SU-DHL-6 (cell line): Measurements from ENCODE around the gene VAT1L.
"Not testable (repeated sequence)": the region's sequence is repeated elsewhere in the genome, so short reads cannot be mapped to it uniquely, and the experiment has no call there.

Experiments
- H2AFZ ChIP-seq: fragments of 200-600 bp; sonication (generic); 2 replicates; pipeline ENCODE4 v1.6.1; 2014; ENCODE audit warnings: low read depth, mild to moderate bottlenecking, moderate library complexity, mixed read lengths, antibody characterized with exemption, low read length; ENCODE audit not compliant: severe bottlenecking
- H3F3A ChIP-seq: fragments of 200-600 bp; shearing (Covaris generic); 2 replicates; pipeline ENCODE4 v1.6.0; 2016; ENCODE audit warnings: antibody characterized with exemption, mild to moderate bottlenecking; ENCODE audit not compliant: insufficient read depth
- H3K27ac ChIP-seq: fragments of 200-600 bp; sonication (generic); 2 replicates; pipeline ENCODE4 v1.5.1; 2016; ENCODE audit warnings: low read depth, mild to moderate bottlenecking, low read length, moderate library complexity, mixed read lengths
- H3K27me3 ChIP-seq: fragments of 200-600 bp; sonication (generic), shearing (Covaris generic); 2 replicates; pipeline ENCODE4 v1.6.0; 2014; ENCODE audit warnings: mild to moderate bottlenecking, low read length
- H3K36me3 ChIP-seq: fragments of 200-600 bp; sonication (generic); 2 replicates; pipeline ENCODE4 v1.6.1; 2014; ENCODE audit warnings: mild to moderate bottlenecking, low read length, mixed read lengths
- H3K4me2 ChIP-seq: fragments of 300-600, 200-600 bp; shearing (Covaris generic), sonication (generic); 2 replicates; pipeline ENCODE4 v1.6.0; 2014; ENCODE audit warnings: low read length, low read depth, mild to moderate bottlenecking; ENCODE audit not compliant: poor library complexity, severe bottlenecking
- H3K4me3 ChIP-seq: fragments of 200-600 bp; sonication (generic); 2 replicates; pipeline ENCODE4 v1.5.1; 2014; ENCODE audit warnings: antibody characterized with exemption, low read length, mild to moderate bottlenecking, mixed read lengths; ENCODE audit not compliant: insufficient read depth, poor library complexity, severe bottlenecking
- H3K79me2 ChIP-seq: fragments of 200-600 bp; sonication (generic); 2 replicates; pipeline ENCODE4 v1.6.1; 2014; ENCODE audit warnings: mild to moderate bottlenecking, low read length, moderate library complexity; ENCODE audit not compliant: insufficient read depth
- H3K9ac ChIP-seq: fragments of 200-600 bp; sonication (generic); 2 replicates; pipeline ENCODE4 v1.7.0; 2014; ENCODE audit warnings: mild to moderate bottlenecking, low read length
- H3K9me2 ChIP-seq: fragments of 200-600 bp; sonication (generic); replicated peaks from 2 replicates; pipeline ENCODE4 v1.6.1; 2014; ENCODE audit warnings: low read length; ENCODE audit not compliant: insufficient read depth
- H3K9me3 ChIP-seq: fragments of 200-600 bp; sonication (generic); 2 replicates; pipeline ENCODE4 v1.6.1; 2014; ENCODE audit warnings: low read length, mixed read lengths; ENCODE audit not compliant: insufficient read depth
- H4K20me1 ChIP-seq: fragments of 200-600 bp; sonication (generic); 2 replicates; pipeline ENCODE4 v1.6.1; 2014; ENCODE audit warnings: low read depth, mild to moderate bottlenecking, antibody characterized with exemption, low read length, moderate library complexity, mixed read lengths
- EZH2phosphoT487 ChIP-seq: fragments of 200-600 bp; sonication (generic), shearing (Covaris generic); conservative IDR thresholded peaks from 2 replicates; pipeline ENCODE4 v1.6.1; 2018; ENCODE audit warnings: mild to moderate bottlenecking, antibody characterized with exemption, low read length, moderate library complexity, mixed read lengths
- TF ChIP-seq, protein P1 (sequence below): fragments of 200-600 bp; sonication (generic); IDR thresholded peaks from one replicate; pipeline ENCODE4 v1.5.1; 2017; ENCODE audit warnings: antibody characterized with exemption, mild to moderate bottlenecking, low read length, moderate library complexity; ENCODE audit not compliant: insufficient read depth, poor library complexity, severe bottlenecking

VAT1L gene

DNA sequence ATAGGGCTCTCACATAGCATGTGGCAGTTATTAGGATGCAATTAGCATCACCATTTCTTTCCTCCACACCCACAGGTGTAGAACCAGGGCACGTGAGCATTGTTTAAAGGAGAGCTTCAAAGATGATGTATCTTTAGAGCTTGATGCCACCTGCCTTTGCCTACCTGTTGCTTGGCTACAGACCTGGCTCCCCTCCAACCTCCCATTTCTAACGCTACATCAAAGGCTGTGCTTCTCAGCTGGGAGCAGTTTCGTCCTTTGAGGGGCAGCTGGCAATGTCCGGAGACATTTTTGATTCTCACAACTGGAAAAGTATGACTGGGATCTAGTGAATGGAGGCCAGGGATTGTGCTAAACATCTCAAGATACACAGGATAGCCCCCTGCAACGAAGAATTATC lies 155.4 kb downstream of the VAT1L start:
- Histone ChIP-seq H3K27me3 (no peaks in the 10 kb centered on the region), H3F3A (no peaks in the 10 kb centered on the region), H3K9ac (no peak overlapping the region), H2AFZ (no peak overlapping the region), H3K79me2 (no peaks in the 10 kb centered on the region), H3K4me2 (no peak overlapping the region), H3K9me3 (no peaks in the 10 kb centered on the region), H3K9me2 (no peaks in the 10 kb centered on the region), H3K4me3 (no peak overlapping the region), H3K27ac (no peak overlapping the region), H3K36me3 (no peaks in the 10 kb centered on the region), H4K20me1 (no peaks in the 10 kb centered on the region)
- no peak for TF ChIP-seq EZH2phosphoT487
- TF ChIP-seq, protein P1, sequence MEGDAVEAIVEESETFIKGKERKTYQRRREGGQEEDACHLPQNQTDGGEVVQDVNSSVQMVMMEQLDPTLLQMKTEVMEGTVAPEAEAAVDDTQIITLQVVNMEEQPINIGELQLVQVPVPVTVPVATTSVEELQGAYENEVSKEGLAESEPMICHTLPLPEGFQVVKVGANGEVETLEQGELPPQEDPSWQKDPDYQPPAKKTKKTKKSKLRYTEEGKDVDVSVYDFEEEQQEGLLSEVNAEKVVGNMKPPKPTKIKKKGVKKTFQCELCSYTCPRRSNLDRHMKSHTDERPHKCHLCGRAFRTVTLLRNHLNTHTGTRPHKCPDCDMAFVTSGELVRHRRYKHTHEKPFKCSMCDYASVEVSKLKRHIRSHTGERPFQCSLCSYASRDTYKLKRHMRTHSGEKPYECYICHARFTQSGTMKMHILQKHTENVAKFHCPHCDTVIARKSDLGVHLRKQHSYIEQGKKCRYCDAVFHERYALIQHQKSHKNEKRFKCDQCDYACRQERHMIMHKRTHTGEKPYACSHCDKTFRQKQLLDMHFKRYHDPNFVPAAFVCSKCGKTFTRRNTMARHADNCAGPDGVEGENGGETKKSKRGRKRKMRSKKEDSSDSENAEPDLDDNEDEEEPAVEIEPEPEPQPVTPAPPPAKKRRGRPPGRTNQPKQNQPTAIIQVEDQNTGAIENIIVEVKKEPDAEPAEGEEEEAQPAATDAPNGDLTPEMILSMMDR: no peak

DNA sequence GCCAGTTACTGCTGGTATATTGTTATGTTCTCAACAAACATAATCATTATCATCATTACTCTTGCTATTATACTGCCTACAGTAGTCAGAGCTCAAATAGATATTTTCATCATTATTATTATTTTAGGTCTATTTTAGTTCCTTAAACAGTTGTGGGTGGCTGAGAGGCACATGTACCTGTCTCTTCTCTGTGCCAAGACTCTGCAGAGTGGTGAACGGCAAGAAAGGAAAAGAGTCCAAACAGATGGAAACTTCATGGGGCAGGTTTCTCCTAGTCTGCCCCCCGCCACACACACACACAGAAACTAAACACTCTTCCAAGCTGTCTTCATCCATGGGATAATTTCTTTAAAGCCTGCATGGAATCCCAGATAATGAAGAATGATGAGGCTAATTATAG lies 156.3 kb downstream of the VAT1L start:
- Histone ChIP-seq H2AFZ (no peak overlapping the region), H3K9me3 (no peaks in the 10 kb centered on the region), H3F3A (no peaks in the 10 kb centered on the region), H3K4me2 (no peak overlapping the region), H3K27ac (no peak overlapping the region), H3K36me3 (no peaks in the 10 kb centered on the region), H3K9me2 (no peaks in the 10 kb centered on the region), H4K20me1 (no peaks in the 10 kb centered on the region), H3K27me3 (no peaks in the 10 kb centered on the region), H3K9ac (no peak overlapping the region), H3K4me3 (no peak overlapping the region), H3K79me2 (no peaks in the 10 kb centered on the region)
- TF ChIP-seq, protein P1: no peak
- no peak for TF ChIP-seq EZH2phosphoT487

DNA sequence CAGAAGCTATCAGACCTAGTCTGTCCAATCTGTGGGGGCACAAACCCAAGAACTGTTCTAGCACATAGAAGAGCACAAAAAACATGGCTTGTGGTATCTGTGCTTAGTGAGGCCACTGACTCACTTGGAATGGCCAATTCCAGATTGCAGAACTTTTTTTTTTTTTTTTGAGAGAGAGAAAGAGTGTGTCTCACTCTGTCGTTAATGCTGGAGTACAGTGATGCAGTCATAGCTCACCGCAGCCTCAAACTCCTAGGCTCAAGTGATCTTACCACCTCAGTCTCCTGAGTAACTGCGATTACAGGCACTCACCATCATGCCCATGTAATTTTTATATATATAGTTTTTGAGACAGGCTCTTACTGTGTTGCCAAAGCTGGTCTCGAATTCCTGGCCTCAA lies 156.8 kb downstream of the VAT1L start:
- Histone ChIP-seq H4K20me1 (no peaks in the 10 kb centered on the region), H3K9ac (no peak overlapping the region)
- TF ChIP-seq EZH2phosphoT487: no peak
- TF ChIP-seq, protein P1: no peak

DNA sequence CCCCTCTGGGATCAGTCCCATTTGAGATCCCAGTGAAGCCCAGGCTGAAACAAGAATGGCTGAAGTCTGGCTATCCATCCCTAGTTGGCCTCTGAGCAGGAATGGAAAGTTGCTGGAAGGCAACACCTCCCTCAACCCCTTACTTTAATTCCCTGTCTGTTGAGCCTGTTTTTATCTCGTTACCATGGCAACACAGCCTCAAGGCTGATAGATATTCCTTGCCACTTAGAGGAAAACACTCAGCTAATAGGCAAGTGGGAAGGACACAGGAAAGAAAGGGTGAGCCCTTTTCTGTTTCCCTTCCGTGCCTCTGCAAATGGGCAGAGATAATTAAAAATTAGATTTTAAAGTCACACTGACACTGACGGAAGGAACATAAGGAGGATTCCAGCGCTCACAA lies 158.5 kb downstream of the VAT1L start:
- Histone ChIP-seq H3K79me2 (no peaks in the 10 kb centered on the region), H3K36me3 (no peaks in the 10 kb centered on the region)

More for the DNA sequence above, 156.8 kb downstream of the VAT1L start:
- no peak overlapping the region for H3K4me2 ChIP-seq
- no peak overlapping the region for H2AFZ ChIP-seq
- H3K4me3 ChIP-seq: no peak overlapping the region
- H3K27me3 ChIP-seq: no peaks in the 10 kb centered on the region
- H3K27ac ChIP-seq: no peak overlapping the region
- no peaks in the 10 kb centered on the region for H3K36me3 ChIP-seq
- H3K9me3 ChIP-seq: no peaks in the 10 kb centered on the region
- H3K79me2 ChIP-seq: no peaks in the 10 kb centered on the region
- no peaks in the 10 kb centered on the region for H3F3A ChIP-seq
- H3K9me2 ChIP-seq: no peaks in the 10 kb centered on the region

DNA sequence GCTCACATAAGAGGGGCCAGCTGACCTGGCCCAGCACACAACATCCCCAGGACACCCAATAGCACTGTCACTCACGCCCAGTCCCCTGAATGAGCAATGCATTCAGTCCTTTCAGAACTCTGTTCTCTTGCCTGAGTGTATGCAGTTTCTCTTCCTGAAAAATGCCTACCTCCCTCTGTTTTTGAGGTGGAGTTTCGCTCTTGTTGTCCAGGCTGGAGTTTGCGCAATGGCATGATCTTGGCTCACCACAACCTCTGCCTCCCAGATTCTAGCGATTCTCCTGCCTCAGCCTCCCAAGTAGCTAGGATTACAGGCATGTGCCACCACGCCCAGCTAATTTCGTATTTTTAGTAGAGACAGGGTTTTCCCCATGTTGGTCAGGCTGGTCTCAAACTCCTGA lies 159.2 kb downstream of the VAT1L start:
- H3F3A ChIP-seq, H3K79me2 ChIP-seq, H3K9me3 ChIP-seq, H3K9ac ChIP-seq, H3K36me3 ChIP-seq, H3K27me3 ChIP-seq, H2AFZ ChIP-seq, H3K9me2 ChIP-seq, H3K4me2 ChIP-seq, H3K27ac ChIP-seq, H3K4me3 ChIP-seq, H4K20me1 ChIP-seq: not testable (repeated sequence)

More for the DNA sequence above, 158.5 kb downstream of the VAT1L start:
- H3K4me3 ChIP-seq: no peak overlapping the region
- no peaks in the 10 kb centered on the region for H3K9me2 ChIP-seq
- TF ChIP-seq, protein P1: no peak
- no peak for TF ChIP-seq EZH2phosphoT487
- no peaks in the 10 kb centered on the region for H4K20me1 ChIP-seq
- H3K9me3 ChIP-seq: no peaks in the 10 kb centered on the region
- H3K9ac ChIP-seq: no peak overlapping the region
- no peak overlapping the region for H3K4me2 ChIP-seq
- H3K27me3 ChIP-seq: no peaks in the 10 kb centered on the region
- H3F3A ChIP-seq: no peaks in the 10 kb centered on the region
- no peak overlapping the region for H3K27ac ChIP-seq
- no peak overlapping the region for H2AFZ ChIP-seq
